GM18526 (cell line): Measurements from ENCODE around the gene DHFR2.

Source experiments
- POLR2A ChIP-seq: IDR thresholded peaks from 3 replicates; pipeline ENCODE4 v1.6.1; 2011; ENCODE audit not compliant: insufficient read length; ENCODE audit errors: extremely low read depth

DHFR2 gene

GRCh38 chr3:94020293-94020692, 42.4 kb downstream of the DHFR2 start:
- TF ChIP-seq POLR2A, result no peak

GRCh38 chr3:94019659-94020058, 43.1 kb downstream of the DHFR2 start:
- no peak for TF ChIP-seq POLR2A

DNA sequence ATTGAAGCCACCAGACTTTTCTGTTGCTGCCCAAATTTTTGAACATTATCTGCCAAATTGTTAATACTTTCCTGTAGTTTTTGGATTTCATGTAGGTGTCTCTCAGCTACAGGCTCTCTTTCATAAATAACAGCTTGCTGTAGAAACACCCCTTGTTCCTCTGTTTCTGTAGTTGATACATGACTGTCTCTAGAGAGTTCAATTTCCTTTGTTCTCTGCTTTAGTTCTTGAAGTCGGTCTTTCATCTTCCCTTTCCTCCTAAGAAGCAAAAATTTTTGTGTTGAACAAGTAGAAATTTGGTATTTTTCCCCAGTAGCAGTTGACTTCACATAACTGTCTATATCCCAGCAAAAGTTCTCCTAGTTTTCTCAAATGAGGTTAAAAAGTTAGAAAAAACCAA, 47.7 kb downstream of the DHFR2 start:
- no peak for TF ChIP-seq POLR2A

- TF ChIP-seq POLR2A, result no peak
Measured at GRCh38 chr3:94012185-94012584, 50.5 kb downstream of the DHFR2 start.

DNA sequence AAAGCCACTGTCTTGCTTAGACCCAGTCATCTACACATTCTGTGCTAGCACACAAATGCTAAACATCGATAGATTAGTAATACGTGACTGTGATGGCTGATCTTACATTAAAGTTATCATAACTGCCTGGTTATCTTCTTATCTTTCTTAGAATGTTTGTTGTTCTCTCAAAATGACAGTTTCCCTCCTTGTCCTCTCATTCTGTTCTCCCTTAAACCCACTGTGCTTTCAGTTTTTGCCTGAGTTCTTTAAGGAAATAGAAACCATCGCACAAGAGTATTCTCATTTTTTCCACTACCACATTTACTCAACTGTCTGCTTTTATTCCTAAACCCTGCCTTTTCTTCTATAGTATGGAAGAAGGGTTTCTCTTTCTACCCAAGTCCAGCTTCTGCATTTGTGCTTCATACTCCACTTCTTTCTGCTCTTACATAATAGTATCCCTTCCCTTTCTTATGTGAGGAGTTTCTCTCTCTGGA, 51.4 kb downstream of the DHFR2 start:
- no peak for TF ChIP-seq POLR2A

DNA sequence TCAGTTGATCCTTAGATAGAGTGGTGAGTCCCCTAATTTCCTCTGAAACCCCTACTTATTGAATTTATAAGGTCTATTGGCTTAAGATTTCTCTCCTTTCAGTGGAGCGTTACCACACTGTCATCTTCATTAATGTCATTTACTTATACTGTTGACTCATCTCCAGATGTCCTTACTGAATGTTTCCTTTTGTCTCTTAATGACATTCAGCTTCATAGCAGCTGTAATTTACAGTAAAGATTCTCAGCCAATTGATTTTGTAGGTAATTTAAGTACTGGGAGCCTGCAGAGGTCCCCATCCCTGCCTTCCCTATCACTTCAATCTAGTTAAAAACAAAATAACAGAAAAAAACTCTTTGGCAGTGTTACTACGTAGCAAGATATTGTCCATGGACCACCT, 53.1 kb downstream of the DHFR2 start:
- TF ChIP-seq POLR2A, result no peak

GRCh38 chr3:94008253-94008652, 54.5 kb downstream of the DHFR2 start:
- no peak for TF ChIP-seq POLR2A
